GM12875 (cell line): ENCODE results near the gene SARDH.

Experiments used
- H3K4me3 ChIP-seq: one replicate; pipeline ENCODE4 v1.5.1; 2011; ENCODE audit warnings: low read depth, low read length, control low read depth
- CTCF ChIP-seq: IDR thresholded peaks from 2 replicates; pipeline ENCODE4 v1.5.1; 2011; ENCODE audit warnings: low read depth, mild to moderate bottlenecking, control low read depth, inconsistent platforms, low read length, moderate library complexity, borderline replicate concordance; ENCODE audit not compliant: insufficient read depth

The SARDH gene

DNA sequence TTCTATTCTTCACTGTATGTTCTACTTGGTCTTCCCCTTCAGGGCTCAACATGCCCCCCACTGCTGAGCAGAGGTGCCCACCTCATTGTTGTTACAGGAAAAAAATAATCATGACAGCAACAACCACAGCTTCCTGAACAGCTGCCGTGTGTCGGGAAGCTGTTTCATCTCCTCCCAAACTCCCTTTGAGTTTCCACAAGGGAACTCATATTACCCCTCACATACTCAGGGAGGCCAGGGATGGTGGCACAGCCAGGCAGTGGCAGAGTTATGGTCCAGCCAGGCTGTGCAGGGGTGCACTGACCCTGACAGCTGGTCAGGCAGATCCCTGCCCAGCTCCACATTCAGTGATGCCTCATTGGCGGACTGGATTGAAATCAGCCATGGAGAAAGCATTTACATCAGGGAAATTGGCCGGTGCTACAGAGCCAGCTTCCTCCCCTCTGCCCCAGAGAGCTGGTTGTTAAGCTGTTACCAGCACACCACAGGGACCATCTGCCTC, 37.3 kb downstream of the SARDH start:
- no peak for TF ChIP-seq CTCF
- H3K4me3 ChIP-seq, result no peak overlapping the region

DNA sequence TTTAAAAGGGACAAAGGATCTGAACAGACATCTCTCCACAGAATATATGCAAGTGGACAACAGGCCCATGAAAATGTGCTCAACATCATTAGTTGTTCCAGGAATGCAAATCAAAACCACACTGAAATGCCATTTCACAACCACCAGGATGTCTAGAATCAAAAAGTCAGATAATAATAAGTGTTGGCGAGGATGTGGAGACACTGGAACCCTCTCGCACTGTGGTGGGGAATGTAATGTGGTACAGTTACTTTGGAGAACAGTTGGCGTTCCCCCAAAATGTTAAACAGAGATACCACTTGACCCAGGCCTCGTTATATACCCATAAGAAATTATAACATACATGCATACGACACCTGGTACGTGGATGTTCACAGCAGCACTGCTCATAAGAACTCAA, 38.6 kb downstream of the SARDH start:
- H3K4me3 ChIP-seq, result no peak overlapping the region
- no peak for TF ChIP-seq CTCF

GRCh38 chr9:133696071-133696472, 42.1 kb downstream of the SARDH start:
- H3K4me3 ChIP-seq, result no peak overlapping the region
- no peak for TF ChIP-seq CTCF

DNA sequence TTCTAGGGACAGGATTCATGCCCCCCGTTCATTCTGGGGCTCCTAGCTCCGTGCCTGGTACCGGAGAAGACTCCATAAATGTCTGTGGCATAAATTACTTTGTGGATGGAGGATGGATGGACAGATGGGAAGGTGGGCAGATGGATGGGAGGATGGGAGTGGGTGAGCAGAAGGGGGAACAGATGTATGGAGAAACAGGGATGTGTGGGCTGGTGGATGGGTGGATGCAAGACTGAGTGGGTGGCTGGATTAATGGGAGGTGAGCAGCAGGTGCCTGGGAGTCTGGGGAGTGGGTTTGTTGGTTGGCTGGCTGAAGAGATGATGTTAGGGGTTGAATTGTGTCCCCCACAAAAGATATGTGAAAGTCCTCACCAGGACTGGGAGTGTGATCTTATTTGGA, 43.5 kb downstream of the SARDH start:
- no peak overlapping the region for H3K4me3 ChIP-seq
- no peak for TF ChIP-seq CTCF

DNA sequence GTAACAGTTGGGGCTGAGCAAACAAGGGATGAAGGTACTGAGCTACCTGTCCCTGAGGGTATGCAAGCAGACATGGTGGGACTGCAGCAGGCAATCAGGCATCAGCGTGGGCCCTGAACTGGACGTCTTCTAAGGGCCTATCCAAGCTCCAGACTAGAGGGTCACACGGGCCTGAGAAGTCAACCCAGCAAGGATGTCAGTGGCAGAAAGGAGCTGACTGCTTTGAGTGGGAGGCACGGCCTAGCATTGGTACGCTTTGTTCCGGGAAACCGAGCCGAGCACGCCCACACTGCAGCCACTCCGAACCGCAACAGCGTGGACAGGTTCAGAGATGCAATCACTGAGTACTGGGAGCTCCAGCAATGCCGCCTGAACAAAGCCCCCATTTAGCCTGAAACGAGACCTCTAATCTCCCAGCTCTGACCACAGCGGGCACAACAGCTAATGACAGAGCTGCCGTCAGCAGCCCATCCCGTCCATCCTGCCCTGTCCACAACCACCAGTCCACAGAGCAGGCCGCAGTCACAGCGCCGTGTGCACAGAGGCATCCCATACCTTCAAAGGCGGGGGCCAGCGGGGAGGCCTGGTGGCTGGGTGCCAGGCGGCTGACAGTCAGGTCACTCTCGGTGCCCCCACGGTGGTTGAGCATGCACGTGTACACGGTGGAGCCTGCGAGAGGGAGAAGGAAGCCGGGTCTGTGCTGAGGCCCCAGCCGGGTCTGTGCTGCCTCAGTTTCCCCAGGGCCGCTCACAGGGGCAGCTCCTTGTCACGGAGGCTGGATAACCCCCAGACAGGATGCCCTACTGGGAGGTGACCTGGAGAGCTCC, 44.2 kb downstream of the SARDH start:
- no peak overlapping the region for H3K4me3 ChIP-seq
- no peak for TF ChIP-seq CTCF

DNA sequence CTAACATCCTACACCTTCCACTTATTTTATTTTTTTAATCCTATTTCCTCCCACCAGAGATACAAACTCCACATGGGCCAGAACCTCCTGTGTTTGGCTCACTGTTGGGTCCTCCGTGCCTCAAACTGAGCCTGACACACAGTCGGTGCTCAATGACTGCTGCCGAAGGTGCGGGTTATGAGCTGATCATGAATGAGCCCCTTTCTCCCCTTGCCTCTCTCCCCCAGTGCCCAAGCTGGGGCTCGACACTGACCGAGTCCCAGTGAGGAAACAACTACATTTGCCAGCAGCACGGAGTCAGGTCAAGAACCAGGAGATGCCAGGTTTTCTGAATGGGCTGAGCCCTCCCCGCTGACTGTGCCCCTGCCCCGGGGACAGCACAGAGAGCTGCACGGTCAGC, 45.0 kb downstream of the SARDH start:
- TF ChIP-seq CTCF, result no peak
- H3K4me3 ChIP-seq, result no peak overlapping the region

GRCh38 chr9:133692364-133692985, 45.7 kb downstream of the SARDH start:
- no peak overlapping the region for H3K4me3 ChIP-seq
- TF ChIP-seq CTCF, result no peak
